GM12874 (cell line): ENCODE data around the gene C22orf42.

Source experiments
- CTCF ChIP-seq: IDR thresholded peaks from 2 replicates; pipeline ENCODE4 v1.5.1; 2011; ENCODE audit warnings: low read depth, mild to moderate bottlenecking, control low read depth, low read length, moderate library complexity; ENCODE audit not compliant: insufficient read depth

C22orf42 gene

DNA sequence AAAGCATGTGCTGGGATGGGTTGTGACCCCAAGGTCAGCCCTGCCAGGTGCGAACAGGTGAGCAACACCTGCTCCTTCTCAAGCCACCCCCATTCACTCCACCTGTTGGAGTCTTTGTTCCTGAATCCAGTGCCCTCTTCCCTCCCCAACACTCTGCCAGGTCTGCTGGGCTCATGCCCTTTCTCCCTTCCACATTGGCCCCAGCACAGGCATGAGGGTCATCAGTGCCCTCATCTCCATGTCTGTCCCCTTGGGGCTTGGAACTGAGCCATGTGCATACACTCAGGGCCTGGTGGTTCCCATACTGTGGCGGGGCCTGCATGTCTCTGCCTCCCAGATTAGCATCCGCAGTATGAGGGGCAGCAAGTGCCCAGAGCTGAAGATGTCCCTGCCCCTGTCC is 26.7 kb upstream of the C22orf42 start:
- TF ChIP-seq CTCF: no peak

GRCh38 chr22:32183625-32184024 is 24.5 kb upstream of the C22orf42 start:
- TF ChIP-seq CTCF: no peak

DNA sequence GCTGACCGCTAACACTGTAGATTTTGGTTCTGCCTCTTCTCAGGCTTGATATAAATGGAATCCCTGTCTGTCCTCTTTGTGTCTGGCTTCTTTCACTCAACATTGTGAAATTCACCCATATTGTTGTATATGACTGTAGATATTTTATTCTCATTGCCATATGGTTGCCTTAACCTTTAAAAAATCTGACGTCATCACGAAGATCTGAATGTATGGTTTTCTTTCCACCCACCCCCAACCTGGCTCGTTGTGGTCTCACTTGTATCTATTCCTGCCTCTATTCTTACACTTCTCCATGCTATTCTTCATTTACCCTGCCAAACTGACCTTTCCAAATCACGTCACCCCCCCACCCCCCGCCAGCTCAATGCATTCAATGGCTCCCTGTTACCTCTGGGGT is 21.9 kb upstream of the C22orf42 start:
- no peak for TF ChIP-seq CTCF

GRCh38 chr22:32177221-32177765 is 18.2 kb upstream of the C22orf42 start:
- TF ChIP-seq CTCF: no peak

- TF ChIP-seq CTCF: no peak
These were observed 16.9 kb upstream of the C22orf42 start for GRCh38 chr22:32175683-32176644.

DNA sequence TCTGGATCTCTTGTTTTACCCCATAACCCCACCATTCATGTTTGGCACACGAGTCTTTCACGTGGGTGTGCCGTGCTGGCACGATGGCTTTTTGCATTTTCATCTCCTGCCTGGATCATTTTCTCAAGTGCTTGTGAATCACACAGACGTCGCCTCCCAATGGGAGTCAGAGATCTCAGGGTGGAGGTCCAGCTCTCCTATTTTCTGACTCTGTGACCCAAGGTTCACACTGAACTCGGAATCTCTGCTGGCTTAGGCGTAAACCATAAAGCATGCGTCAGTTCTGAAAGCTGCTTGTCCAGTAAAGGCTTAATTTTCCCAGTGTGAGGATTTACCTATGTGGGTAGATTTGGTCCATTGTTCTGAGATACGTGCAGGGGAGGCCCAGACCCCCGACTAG is 16.0 kb upstream of the C22orf42 start:
- TF ChIP-seq CTCF: no peak

DNA sequence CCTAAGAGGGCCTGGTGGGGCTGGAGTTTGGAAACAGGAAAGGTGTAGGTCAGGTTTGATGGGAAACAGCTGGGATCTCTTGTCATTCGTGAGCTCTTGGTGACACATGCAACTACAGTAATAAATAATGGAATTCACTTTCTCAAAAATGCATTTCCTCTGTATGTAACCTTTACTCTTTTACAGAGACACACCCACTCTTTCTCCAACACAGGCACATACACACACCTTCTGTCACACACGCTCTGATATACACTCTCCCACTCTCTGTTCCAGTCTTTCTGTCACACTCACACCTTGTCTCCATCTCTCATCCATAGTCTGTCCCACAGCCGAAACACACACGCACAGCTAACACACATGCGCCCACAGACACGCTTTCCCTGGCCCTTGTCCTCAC is 6.6 kb upstream of the C22orf42 start:
- no peak for TF ChIP-seq CTCF
